Renal cortex interstitium (tissue), 11 donors: ENCODE data around the gene SRL. TPM values are rescaled to one million over a fixed set of nuclear protein-coding genes. Genes with fewer than 3 reads are reported as not detected.
A peak's percentile ranks its signal among the peaks of the same experiment; 100 is the strongest.

ENCODE experiments used
- DNase-seq, 11 donors: peaks; one replicate each; pipeline ENCODE4 v3.0.0-alpha.2; 2013; ENCODE audit warnings: low read depth in 9 of 11, low spot score in 4 of 11; ENCODE audit errors: extremely low read depth in 1 of 11
- polyA plus RNA-seq, 3 donors: library from polyadenylated mRNA; unstranded; fragments of 120-200 nt; gene quantifications; one replicate each; pipeline ENCODE4 v1.2.1, GENCODE V29; 2013; ENCODE audit not compliant: insufficient read length in 3 of 3

Gene SRL
- polyA plus RNA-seq, 3 donors = 0.76 to 1.4 (median 0.98) TPM

- DNase-seq = no peak
Observed at GRCh38 chr16:4209666-4210065, 32.2 kb downstream of the SRL start.

DNA sequence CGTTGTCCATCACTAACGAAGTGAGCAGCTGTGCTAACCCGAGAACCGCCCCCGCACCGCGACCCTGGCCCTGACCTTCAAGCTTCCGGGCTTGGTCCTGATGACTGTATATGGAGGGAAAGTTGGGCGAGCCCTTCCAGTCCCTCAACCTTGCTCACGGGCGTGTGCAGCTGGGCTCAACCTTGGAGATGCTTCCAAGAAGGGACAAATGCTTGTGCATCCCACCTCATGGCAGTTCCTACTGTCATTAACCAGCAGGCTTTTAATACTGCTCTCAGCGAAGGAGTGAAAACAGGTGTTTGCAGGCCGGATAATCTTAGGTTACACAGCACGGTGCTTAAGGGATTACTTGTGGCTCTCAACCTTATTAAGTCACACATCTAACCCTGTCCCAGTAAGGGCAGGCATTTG lies 33.5 kb downstream of the SRL start:
- DNase-seq = no peak

- DNase-seq = no peak
Observed at GRCh38 chr16:4207683-4208340, 34.1 kb downstream of the SRL start.

GRCh38 chr16:4207229-4207628 lies 34.7 kb downstream of the SRL start:
- DNase-seq = no peak

DNA sequence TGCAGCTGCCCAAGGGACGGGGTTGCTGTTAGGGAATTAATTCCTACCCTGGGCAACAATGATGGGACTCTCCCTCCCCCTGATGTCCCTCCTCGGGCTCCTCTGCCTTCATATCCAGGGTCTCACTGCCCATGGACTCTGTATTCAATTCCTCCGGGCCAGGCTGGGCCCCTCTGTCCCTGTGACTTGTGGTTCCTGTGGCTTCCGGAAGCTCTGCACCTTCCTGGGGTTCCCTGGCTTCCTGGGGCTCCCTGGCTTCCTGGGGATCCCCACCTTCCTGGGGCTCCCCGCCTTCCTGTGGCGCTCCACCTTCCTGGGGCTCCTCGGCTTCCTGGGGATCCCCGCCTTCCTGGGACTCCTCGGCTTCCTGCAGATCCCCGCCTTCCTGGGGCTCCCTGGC lies 35.2 kb downstream of the SRL start:
- no peak for DNase-seq

DNA sequence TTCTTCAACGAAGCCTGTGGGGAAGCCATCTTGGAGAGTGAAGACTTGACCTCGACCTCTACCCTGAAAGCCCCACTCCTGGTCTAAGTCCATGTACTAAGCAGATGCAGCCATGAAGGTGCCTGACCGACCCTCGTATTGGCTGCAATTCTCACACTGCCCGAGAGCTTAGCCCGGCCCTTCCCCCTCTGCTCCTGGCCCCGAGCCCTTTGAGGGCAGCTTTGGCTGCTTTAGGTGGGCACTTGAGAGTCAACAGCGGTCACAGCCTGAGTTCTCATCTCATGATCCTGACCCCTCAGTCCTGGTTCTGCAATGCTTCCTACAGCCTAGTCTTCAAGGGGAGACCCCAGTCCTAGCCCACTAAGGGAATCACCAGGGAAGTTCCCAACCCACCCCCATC lies 35.9 kb downstream of the SRL start:
- DNase-seq = no peak

GRCh38 chr16:4204521-4204920 lies 37.4 kb downstream of the SRL start:
- no peak for DNase-seq

DNA sequence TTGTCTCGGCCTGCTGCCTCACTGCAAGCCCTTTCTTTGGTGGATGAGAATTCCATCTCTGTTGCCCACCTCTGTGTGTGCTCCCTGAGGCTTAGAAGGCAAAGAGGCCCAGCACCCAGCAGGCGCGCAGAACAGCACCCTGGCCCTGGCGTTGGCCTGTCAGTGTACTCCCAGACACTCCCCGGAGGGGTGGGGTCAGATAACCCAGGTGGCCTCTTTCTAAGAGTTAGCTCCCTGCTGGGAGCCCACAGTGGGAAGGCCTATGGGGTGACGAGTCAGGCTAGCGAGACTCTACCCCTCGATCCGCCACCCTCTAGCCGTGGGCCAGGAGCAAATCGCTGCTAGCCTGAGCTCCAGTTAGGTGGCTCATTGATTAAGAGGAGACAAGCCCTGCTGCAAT lies 38.1 kb downstream of the SRL start:
- DNase-seq = no peak

DNA sequence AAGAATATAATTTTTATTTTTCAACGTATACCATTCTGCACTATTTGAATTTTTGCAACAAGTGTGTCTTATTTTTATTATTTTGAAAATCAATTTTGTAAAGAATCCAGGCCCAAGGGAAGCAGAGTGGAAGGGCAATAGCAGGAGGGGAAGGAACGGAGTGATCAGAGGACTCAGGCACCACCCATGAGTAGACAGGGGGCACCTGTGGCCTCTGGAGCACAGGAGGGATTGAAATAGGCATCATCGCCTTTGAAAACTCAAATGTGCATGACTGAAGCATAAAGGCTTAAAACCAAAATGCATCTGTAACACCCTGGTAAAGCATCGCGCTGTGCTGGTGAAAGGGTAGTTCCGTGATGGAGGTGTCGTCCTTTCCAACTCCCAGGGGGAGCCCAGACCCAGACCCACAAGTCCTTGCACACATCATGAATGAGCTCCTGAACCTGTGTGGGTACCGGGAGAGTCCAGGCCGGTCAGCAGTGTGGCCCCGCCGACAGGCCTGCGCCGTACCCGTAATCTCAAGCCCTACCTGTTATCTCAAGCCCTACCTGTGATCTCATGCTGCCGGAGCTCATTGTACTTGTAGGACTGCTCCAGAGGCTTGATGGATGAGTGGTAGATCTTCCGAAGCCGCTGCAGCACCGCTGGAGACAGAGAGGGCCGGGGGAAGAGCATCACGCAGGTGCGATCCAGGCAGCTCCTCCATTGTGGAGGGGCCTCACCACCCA lies 39.1 kb downstream of the SRL start:
- no peak for DNase-seq

GRCh38 chr16:4200781-4201137 lies 41.1 kb downstream of the SRL start:
- DNase-seq = no peak

DNA sequence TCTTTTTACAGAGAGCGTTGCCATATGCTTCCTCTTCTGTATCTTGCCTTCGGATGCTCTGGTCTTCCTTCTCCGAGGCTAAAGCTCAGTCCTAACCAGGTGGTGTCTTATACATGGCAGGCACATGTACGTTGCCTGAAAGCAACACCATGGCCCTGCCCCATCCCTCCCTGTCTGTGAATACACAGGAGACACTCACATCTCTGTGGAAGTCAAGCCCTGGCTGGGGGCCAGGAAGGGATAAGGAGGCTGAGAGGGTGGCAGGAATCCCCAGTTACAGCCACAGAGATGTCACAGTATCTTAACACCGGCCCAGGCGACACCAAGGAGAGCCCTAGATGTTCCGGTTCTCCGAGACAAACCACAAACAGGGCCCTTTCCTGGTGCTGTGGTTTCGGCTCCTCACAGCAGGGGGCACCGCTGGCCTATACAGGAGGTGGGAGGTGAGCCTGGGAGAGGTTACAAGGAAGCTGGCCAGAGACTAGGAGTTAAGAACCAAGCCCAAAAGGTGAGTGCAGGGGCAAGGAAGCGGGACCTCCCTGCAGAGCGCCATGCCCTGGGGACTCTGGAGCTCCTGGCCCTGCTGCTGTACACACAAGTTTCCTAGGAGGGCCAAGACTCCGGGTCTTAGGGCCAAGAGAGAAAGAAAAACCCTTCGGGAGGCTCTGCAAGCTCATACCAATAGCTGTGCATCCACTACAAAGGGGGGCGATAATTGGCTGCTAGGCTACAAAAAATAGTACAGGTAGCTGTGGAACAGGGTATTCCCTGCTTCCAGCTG lies 41.7 kb downstream of the SRL start:
- DNase-seq = peak in 4 of 11 donors; percentile 38 to 45 (median 43)

GRCh38 chr16:4198816-4199215 lies 43.1 kb downstream of the SRL start:
- no peak for DNase-seq

DNA sequence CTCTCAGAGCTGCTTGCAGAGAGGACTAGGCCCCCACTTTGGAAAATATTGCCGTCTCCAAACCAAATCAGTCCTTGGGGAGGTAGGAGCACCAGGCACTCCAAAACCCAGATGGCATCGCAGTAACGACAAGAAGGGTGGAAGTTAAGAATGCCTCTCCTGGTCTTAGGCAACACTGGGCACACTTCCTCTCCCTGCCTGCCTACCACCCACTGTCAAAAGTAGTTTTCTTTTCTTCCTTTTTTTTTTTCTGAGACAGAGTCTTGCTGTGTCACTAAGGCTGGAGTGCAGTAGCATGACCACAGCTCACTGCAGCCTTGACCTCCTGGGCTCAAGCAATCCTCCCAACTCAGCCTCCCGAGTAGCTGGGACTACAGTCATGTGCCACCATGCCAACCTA lies 47.2 kb downstream of the SRL start:
- no peak for DNase-seq

- no peak for DNase-seq
Observed at GRCh38 chr16:4193920-4194319, 48.0 kb downstream of the SRL start.

DNA sequence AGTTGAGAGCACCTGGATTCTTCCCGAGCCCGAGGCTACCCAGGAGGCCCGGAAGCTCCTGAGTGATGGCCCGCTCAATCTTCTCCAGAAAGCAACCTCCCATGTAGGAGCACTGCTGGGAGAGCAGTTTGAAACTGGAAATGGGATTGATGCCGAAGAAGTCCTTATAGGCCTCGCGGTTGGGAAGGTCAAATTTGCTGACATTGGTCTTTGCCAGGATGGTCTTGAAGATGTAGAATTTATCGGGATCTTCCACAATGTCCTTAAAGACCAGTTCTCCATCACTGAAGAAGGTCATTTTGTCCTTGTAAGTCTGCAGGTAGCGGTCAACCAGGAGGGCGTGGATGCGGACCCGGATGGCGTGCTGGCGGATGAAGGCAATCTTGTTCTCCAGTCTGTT lies 49.7 kb downstream of the SRL start:
- no peak for DNase-seq

GRCh38 chr16:4190712-4191333 lies 51.1 kb downstream of the SRL start:
- no peak for DNase-seq

GRCh38 chr16:4190086-4190485 lies 51.8 kb downstream of the SRL start:
- DNase-seq = no peak

GRCh38 chr16:4184038-4184702 lies 57.7 kb downstream of the SRL start:
- no peak for DNase-seq
